ENCODE results near the gene SPOCK1.

The SPOCK1 gene

GRCh38 chr5:137329586-137330296 is 169.4 kb downstream of the SPOCK1 start:
- DNase-seq (ENCODE audit: low read depth in 2 of 2), result no peak

- no peak for DNase-seq (ENCODE audit: low read depth in 2 of 2)
Observed at GRCh38 chr5:137328991-137329390, 170.1 kb downstream of the SPOCK1 start.

- DNase-seq (ENCODE audit: low read depth in 2 of 2), result no peak
Observed at GRCh38 chr5:137328463-137328862, 170.7 kb downstream of the SPOCK1 start.

GRCh38 chr5:137325721-137326120 is 173.4 kb downstream of the SPOCK1 start:
- DNase-seq (ENCODE audit: low read depth in 2 of 2), result no peak

- DNase-seq (ENCODE audit: low read depth in 2 of 2), result no peak
Observed at GRCh38 chr5:137320056-137321045, 178.8 kb downstream of the SPOCK1 start.

GRCh38 chr5:137318027-137318426 is 181.1 kb downstream of the SPOCK1 start:
- no peak for DNase-seq (ENCODE audit: low read depth in 2 of 2)

GRCh38 chr5:137316346-137316736 is 182.8 kb downstream of the SPOCK1 start:
- no peak for DNase-seq (ENCODE audit: low read depth in 2 of 2)

- DNase-seq (ENCODE audit: low read depth in 2 of 2), result no peak
Observed at GRCh38 chr5:137315534-137316345, 183.4 kb downstream of the SPOCK1 start.

- no peak for DNase-seq (ENCODE audit: low read depth in 2 of 2)
Observed at GRCh38 chr5:137315109-137315508, 184.0 kb downstream of the SPOCK1 start.

GRCh38 chr5:137313526-137314175 is 185.5 kb downstream of the SPOCK1 start:
- DNase-seq (ENCODE audit: low read depth in 2 of 2), result no peak

- DNase-seq (ENCODE audit: low read depth in 2 of 2), result no peak
Observed at GRCh38 chr5:137312011-137312410, 187.1 kb downstream of the SPOCK1 start.

GRCh38 chr5:137310051-137310730 is 188.9 kb downstream of the SPOCK1 start:
- DNase-seq (ENCODE audit: low read depth in 2 of 2), result no peak

- no peak for DNase-seq (ENCODE audit: low read depth in 2 of 2)
Observed at GRCh38 chr5:137309290-137309689, 189.8 kb downstream of the SPOCK1 start.

- DNase-seq (ENCODE audit: low read depth in 2 of 2), result no peak
Observed at GRCh38 chr5:137308311-137308710, 190.8 kb downstream of the SPOCK1 start.

GRCh38 chr5:137306903-137307302 is 192.2 kb downstream of the SPOCK1 start:
- no peak for DNase-seq (ENCODE audit: low read depth in 2 of 2)

GRCh38 chr5:137305971-137306602 is 193.0 kb downstream of the SPOCK1 start:
- no peak for DNase-seq (ENCODE audit: low read depth in 2 of 2)

GRCh38 chr5:137304226-137304874 is 194.8 kb downstream of the SPOCK1 start:
- DNase-seq (ENCODE audit: low read depth in 2 of 2), result no peak

- no peak for DNase-seq (ENCODE audit: low read depth in 2 of 2)
Observed at GRCh38 chr5:137303509-137303908, 195.6 kb downstream of the SPOCK1 start.

GRCh38 chr5:137300411-137301240 is 198.5 kb downstream of the SPOCK1 start:
- DNase-seq (ENCODE audit: low read depth in 2 of 2), result no peak
